ENCODE measurements around the gene SPATA25.

The SPATA25 gene

GRCh38 chr20:45850238-45850637 lies 37.2 kb downstream of the SPATA25 start:
- no peak for TF ChIP-seq CTCF (IDR thresholded peaks at IDR 0.05; ENCODE audit: borderline replicate concordance, insufficient read depth, low read depth, low read length)
- H3K4me3 ChIP-seq (ENCODE audit: low read depth, low read length), result no peak overlapping the region

- no peak for TF ChIP-seq CTCF (IDR thresholded peaks at IDR 0.05; ENCODE audit: borderline replicate concordance, insufficient read depth, low read depth, low read length)
- H3K4me3 ChIP-seq (ENCODE audit: low read depth, low read length), result no peak overlapping the region
Measured at GRCh38 chr20:45848969-45849582, 38.3 kb downstream of the SPATA25 start.

- no peak for TF ChIP-seq CTCF (IDR thresholded peaks at IDR 0.05; ENCODE audit: borderline replicate concordance, insufficient read depth, low read depth, low read length)
- no peak overlapping the region for H3K4me3 ChIP-seq (ENCODE audit: low read depth, low read length)
Measured at GRCh38 chr20:45848421-45848820, 39.0 kb downstream of the SPATA25 start.

DNA sequence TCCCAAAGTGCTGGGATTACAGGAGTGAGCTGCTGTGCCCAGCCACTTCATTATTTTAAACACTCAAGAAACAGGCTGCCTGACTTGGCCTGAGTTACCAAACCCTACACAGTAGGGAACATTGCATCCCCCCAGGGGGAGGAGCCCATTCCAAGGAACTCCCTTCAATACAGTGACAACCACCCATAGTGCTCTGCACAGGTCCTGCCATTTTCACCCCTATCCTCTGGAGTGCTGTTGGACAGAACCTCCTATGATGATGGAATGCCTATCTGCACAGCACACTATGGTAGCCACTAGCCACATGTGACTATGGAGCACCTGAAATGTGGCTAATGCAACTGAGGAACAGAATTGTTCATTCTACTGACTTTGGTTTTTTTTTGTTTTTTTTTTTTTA lies 42.0 kb downstream of the SPATA25 start:
- no peak overlapping the region for H3K4me3 ChIP-seq (ENCODE audit: low read depth, low read length)
- no peak for TF ChIP-seq CTCF (IDR thresholded peaks at IDR 0.05; ENCODE audit: borderline replicate concordance, insufficient read depth, low read depth, low read length)

GRCh38 chr20:45843506-45843905 lies 43.9 kb downstream of the SPATA25 start:
- H3K4me3 ChIP-seq (ENCODE audit: low read depth, low read length), result no peak overlapping the region
- no peak for TF ChIP-seq CTCF (IDR thresholded peaks at IDR 0.05; ENCODE audit: borderline replicate concordance, insufficient read depth, low read depth, low read length)

GRCh38 chr20:45842169-45842812 lies 45.1 kb downstream of the SPATA25 start:
- no peak for TF ChIP-seq CTCF (IDR thresholded peaks at IDR 0.05; ENCODE audit: borderline replicate concordance, insufficient read depth, low read depth, low read length)
- H3K4me3 ChIP-seq (ENCODE audit: low read depth, low read length), result no peak overlapping the region

Data from GM12875 (cell line).